DND-41 (cell line): ENCODE data around the gene TMEM92.

Experiments used
- CTCF ChIP-seq: IDR thresholded peaks from 2 replicates; pipeline ENCODE4 v1.5.1; 2012; ENCODE audit warnings: borderline replicate concordance, low read length, moderate library complexity, mild to moderate bottlenecking; ENCODE audit not compliant: poor library complexity, severe bottlenecking; ENCODE audit errors: extremely low read depth
- EZH2 ChIP-seq: IDR thresholded peaks from 3 replicates; pipeline ENCODE4 v1.6.1; 2012; ENCODE audit warnings: borderline replicate concordance, low read depth, mild to moderate bottlenecking, moderate library complexity, low read length, inconsistent platforms; ENCODE audit not compliant: severe bottlenecking

- TF ChIP-seq CTCF (no peak), EZH2 (no peak)
These were observed 56.0 kb downstream of the TMEM92 start for GRCh38 chr17:50330151-50330775.
